T-helper 2 cell (primary cell): ENCODE data around the gene EPHA7.

ENCODE experiments used
- DNase-seq, 5 experiments: peaks; one replicate each; pipeline versions ENCODE4 v3.0.0 to v3.0.0-alpha.2; 2012 to 2022

The EPHA7 gene

GRCh38 chr6:93392797-93393196 lies 26.6 kb downstream of the EPHA7 start:
- DNase-seq: no peak

GRCh38 chr6:93391965-93392364 lies 27.4 kb downstream of the EPHA7 start:
- no peak for DNase-seq

- no peak for DNase-seq
These were observed 30.2 kb downstream of the EPHA7 start for GRCh38 chr6:93389192-93389591.

- no peak for DNase-seq
These were observed 31.3 kb downstream of the EPHA7 start for GRCh38 chr6:93388070-93388469.

GRCh38 chr6:93376026-93376540 lies 43.3 kb downstream of the EPHA7 start:
- DNase-seq: no peak

GRCh38 chr6:93373445-93373844 lies 45.9 kb downstream of the EPHA7 start:
- no peak for DNase-seq

GRCh38 chr6:93371756-93372155 lies 47.6 kb downstream of the EPHA7 start:
- no peak for DNase-seq

- no peak for DNase-seq
These were observed 49.7 kb downstream of the EPHA7 start for GRCh38 chr6:93369586-93370134.

- no peak for DNase-seq
These were observed 52.9 kb downstream of the EPHA7 start for GRCh38 chr6:93366506-93366905.

- no peak for DNase-seq
These were observed 53.9 kb downstream of the EPHA7 start for GRCh38 chr6:93365445-93365844.

- DNase-seq: no peak
These were observed 60.9 kb downstream of the EPHA7 start for GRCh38 chr6:93358435-93358834.

GRCh38 chr6:93352604-93353003 lies 66.8 kb downstream of the EPHA7 start:
- DNase-seq: no peak

GRCh38 chr6:93351222-93351621 lies 68.1 kb downstream of the EPHA7 start:
- DNase-seq: no peak

- no peak for DNase-seq
These were observed 68.6 kb downstream of the EPHA7 start for GRCh38 chr6:93350774-93351173.

- DNase-seq: no peak
These were observed 75.0 kb downstream of the EPHA7 start for GRCh38 chr6:93344333-93344835.

- DNase-seq: no peak
These were observed 75.9 kb downstream of the EPHA7 start for GRCh38 chr6:93343476-93343875.

GRCh38 chr6:93341900-93342613 lies 77.3 kb downstream of the EPHA7 start:
- no peak for DNase-seq

- DNase-seq: no peak
These were observed 81.5 kb downstream of the EPHA7 start for GRCh38 chr6:93337772-93338394.

GRCh38 chr6:93337014-93337413 lies 82.3 kb downstream of the EPHA7 start:
- no peak for DNase-seq

GRCh38 chr6:93329301-93330000 lies 89.9 kb downstream of the EPHA7 start:
- no peak for DNase-seq

- DNase-seq: no peak
These were observed 91.5 kb downstream of the EPHA7 start for GRCh38 chr6:93327857-93328256.

- no peak for DNase-seq
These were observed 93.6 kb downstream of the EPHA7 start for GRCh38 chr6:93325761-93326160.

GRCh38 chr6:93323630-93324029 lies 95.7 kb downstream of the EPHA7 start:
- no peak for DNase-seq
